ENCODE measurements around the gene OR10K1. TPM values are rescaled to one million over a fixed set of nuclear protein-coding genes. Genes with fewer than 3 reads are reported as not detected.

The OR10K1 gene
- total RNA-seq, 4 donors from 2014 or later: not detected

DNA sequence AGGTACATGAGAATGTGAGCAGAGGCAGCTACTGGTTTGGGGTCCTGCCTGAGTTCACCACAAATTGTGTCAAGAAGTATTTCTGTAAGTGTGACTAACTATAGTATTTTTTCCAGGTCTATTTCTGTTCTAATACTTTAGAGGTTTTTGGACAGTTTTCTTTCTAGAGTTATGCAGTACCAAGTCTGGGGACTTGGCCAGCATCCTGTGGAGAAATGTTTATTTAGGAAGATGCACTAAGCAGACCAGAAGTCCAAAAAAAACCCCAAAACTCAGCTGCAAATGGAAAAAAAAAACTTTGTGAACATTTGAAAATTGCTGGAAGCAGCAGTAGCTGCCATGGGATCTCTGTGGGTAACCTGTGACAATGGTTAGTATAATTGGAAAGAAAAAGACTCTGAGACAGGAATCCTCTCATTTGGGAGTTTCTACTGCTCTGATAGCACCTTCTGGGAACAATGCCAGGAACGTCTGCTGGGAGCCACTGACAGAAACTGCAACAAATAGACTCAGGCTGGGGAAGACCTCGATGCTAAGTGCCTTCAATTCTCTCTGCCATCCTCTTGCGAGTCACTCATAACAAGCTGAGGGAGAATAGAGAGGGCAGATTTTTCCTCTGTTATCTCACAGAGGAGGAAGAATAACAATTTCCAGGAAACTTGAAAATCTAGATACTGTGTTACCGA is 48.0 kb downstream of the OR10K1 start:
- no peak overlapping the region for H3K4me3 ChIP-seq
- WGBS: 9% methylated on average over 4 of the region's 4 CpGs
- no peaks in the 10 kb centered on the region for H3K27me3 ChIP-seq
- no peak overlapping the region for H3K27ac ChIP-seq (replicated peaks in 1 of 4)
- no peak for TF ChIP-seq CTCF (IDR thresholded peaks at IDR 0.05)
- no peak for TF ChIP-seq EP300 (IDR thresholded peaks at IDR 0.05)
- no peak for TF ChIP-seq POLR2A (IDR thresholded peaks at IDR 0.05; ENCODE audit: low read depth)
- peaks cover 0 to 8% (median 2%) of the 10 kb centered on the region in 4 donors for H3K9me3 ChIP-seq
- intact Hi-C loops (cut with DNase I): no loop called here
- no peak for DNase-seq (ENCODE audit: extremely low spot score)
- H3K36me3 ChIP-seq: no peaks in the 10 kb centered on the region
- H3K4me1 ChIP-seq: no peaks in the 10 kb centered on the region

DNA sequence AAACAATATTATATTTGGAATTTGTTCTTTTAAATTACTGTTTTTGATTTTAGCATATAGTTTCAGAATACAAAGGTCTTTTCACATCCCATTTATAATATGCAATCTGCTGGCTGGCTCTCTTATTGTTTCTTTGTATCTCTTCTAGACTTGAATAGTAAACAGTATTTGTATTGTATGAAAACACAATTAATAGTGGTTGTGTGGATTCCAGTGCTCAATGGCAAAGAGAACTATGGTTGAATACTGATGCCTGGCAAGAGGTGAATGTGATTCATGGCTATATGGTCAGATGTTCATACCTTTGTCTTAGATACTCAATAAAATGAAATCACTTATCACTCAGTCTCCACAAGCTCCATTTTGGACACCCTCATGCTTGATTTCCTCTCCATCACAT is 55.3 kb downstream of the OR10K1 start:
- intact Hi-C loops (cut with DNase I): no loop called here
- TF ChIP-seq CTCF (IDR thresholded peaks at IDR 0.05) (no peak), POLR2AphosphoS5 (IDR thresholded peaks at IDR 0.05) (no peak), POLR2A (IDR thresholded peaks at IDR 0.05; ENCODE audit: low read depth) (no peak), EP300 (IDR thresholded peaks at IDR 0.05) (no peak)
- H3K27me3 ChIP-seq: no peaks in the 10 kb centered on the region
- H3K4me3 ChIP-seq: no peak overlapping the region
- no peak overlapping the region for H3K27ac ChIP-seq (replicated peaks in 1 of 4)
- no peaks in the 10 kb centered on the region for H3K36me3 ChIP-seq
- H3K9me3 ChIP-seq: peaks cover 0 to 10% (median 0%) of the 10 kb centered on the region in 4 donors
- no peaks in the 10 kb centered on the region for H3K4me1 ChIP-seq
- no peak for DNase-seq (ENCODE audit: extremely low spot score)

Other genes starting within 250 kb of the OR10K1 start
- gene CD1A, start 207.4 kb upstream of the OR10K1 start, total RNA-seq: not detected
- 1 to 10 TPM in 1 of 4 donors, under 1 TPM in 1, not detected in 2; 0.69 to 1.2 TPM for gene CD1C, start 171.9 kb upstream of the OR10K1 start, total RNA-seq
- gene CD1B, start 130.3 kb upstream of the OR10K1 start, total RNA-seq: not detected
- gene CD1E, start 107.9 kb upstream of the OR10K1 start, total RNA-seq: under 1 TPM in 2 of 4 donors, not detected in 2; 0.23 to 0.99 TPM
- gene OR10T2, start 62.4 kb upstream of the OR10K1 start, total RNA-seq: not detected
- gene OR10K2, start 35.6 kb upstream of the OR10K1 start, total RNA-seq: not detected
- gene OR10R2, start 10.4 kb downstream of the OR10K1 start, total RNA-seq: not detected
- gene OR6Y1, start 92.6 kb downstream of the OR10K1 start, total RNA-seq: not detected
- gene OR6P1, start 108.7 kb downstream of the OR10K1 start, total RNA-seq: not detected
- not detected for gene OR10X1, start 118.1 kb downstream of the OR10K1 start, total RNA-seq
- not detected for gene OR10Z1, start 143.4 kb downstream of the OR10K1 start, total RNA-seq
- gene SPTA1, start 224.9 kb downstream of the OR10K1 start, total RNA-seq: 1 to 10 TPM in 1 of 4 donors, under 1 TPM in 2, not detected in 1; 0.06 to 2.5 (median 0.33) TPM
- gene OR6K2, start 238.8 kb downstream of the OR10K1 start, total RNA-seq: not detected

Measured in esophagus muscularis mucosa (tissue), 4 donors.